IgD-negative memory B cell (primary cell): ENCODE data around the gene CACNA2D3. TPM values are rescaled to one million over a fixed set of nuclear protein-coding genes. Genes with fewer than 3 reads are reported as not detected.

Experiments used
- H3K27ac Mint-ChIP-seq, 3 donors: one replicate each; pipeline ENCODE4 v1.8.0; 2020 to 2022; ENCODE audit warnings: mild to moderate bottlenecking in 3 of 3, mixed read lengths in 3 of 3, moderate library complexity in 1 of 3
- H3K27me3 Mint-ChIP-seq: one replicate; pipeline ENCODE4 v1.8.0; 2021; ENCODE audit warnings: mixed read lengths
- H3K36me3 Mint-ChIP-seq: one replicate; pipeline ENCODE4 v1.8.0; 2020; ENCODE audit warnings: mild to moderate bottlenecking, mixed read lengths
- H3K4me1 Mint-ChIP-seq, 3 donors: one replicate each; pipeline ENCODE4 v1.8.0; 2020 to 2022; ENCODE audit warnings: mixed read lengths in 3 of 3, mild to moderate bottlenecking in 1 of 3
- H3K4me3 Mint-ChIP-seq, 4 donors: one replicate each; pipeline ENCODE4 v1.8.0; 2020 to 2022; ENCODE audit warnings: mild to moderate bottlenecking in 4 of 4, mixed read lengths in 4 of 4, moderate library complexity in 3 of 4
- H3K9me3 Mint-ChIP-seq, 3 donors: one replicate each; pipeline ENCODE4 v1.8.0; 2020 to 2021; ENCODE audit warnings: mixed read lengths in 3 of 3, mild to moderate bottlenecking in 1 of 3
- polyA plus RNA-seq: library from polyadenylated mRNA; unstranded; fragments of 300-500 nt; fragmentation: Illumina TruSeq; gene quantifications from one replicate; pipeline ENCODE4 v1.2.3, GENCODE V29; 2021

CACNA2D3 gene
- polyA plus RNA-seq, 1 donor from 2014 or later = not detected

- Mint-ChIP-seq H3K36me3 (no peaks in the 10 kb centered on the region), H3K27me3 (peaks cover 5% of the 10 kb centered on the region), H3K9me3 (peaks cover 0 to 5% (median 2%) of the 10 kb centered on the region in 3 donors), H3K4me1 (no peaks in the 10 kb centered on the region), H3K27ac (peak overlapping the region in 1 of 3 donors; percentile 53), H3K4me3 (no peak overlapping the region)
These were observed 156.7 kb downstream of the CACNA2D3 start for GRCh38 chr3:54279005-54279583.

- Mint-ChIP-seq H3K36me3 (no peaks in the 10 kb centered on the region), H3K4me3 (no peak overlapping the region), H3K27me3 (peaks cover 5% of the 10 kb centered on the region), H3K27ac (no peak overlapping the region), H3K9me3 (peaks cover 0 to 3% (median 2%) of the 10 kb centered on the region in 3 donors), H3K4me1 (no peaks in the 10 kb centered on the region)
These were observed 161.1 kb downstream of the CACNA2D3 start for GRCh38 chr3:54283470-54283869.

- H3K27me3 Mint-ChIP-seq = peaks cover 1% of the 10 kb centered on the region
- no peak overlapping the region for H3K27ac Mint-ChIP-seq
- H3K9me3 Mint-ChIP-seq = peaks cover 0 to 11% (median 6%) of the 10 kb centered on the region in 3 donors
- no peaks in the 10 kb centered on the region for H3K4me1 Mint-ChIP-seq
- no peaks in the 10 kb centered on the region for H3K36me3 Mint-ChIP-seq
- no peak overlapping the region for H3K4me3 Mint-ChIP-seq
These were observed 171.9 kb downstream of the CACNA2D3 start for GRCh38 chr3:54294214-54294613.

- Mint-ChIP-seq H3K36me3 (no peaks in the 10 kb centered on the region), H3K4me3 (no peak overlapping the region), H3K9me3 (peaks cover 0 to 10% (median 6%) of the 10 kb centered on the region in 3 donors), H3K27ac (no peak overlapping the region), H3K27me3 (peaks cover 1% of the 10 kb centered on the region), H3K4me1 (no peaks in the 10 kb centered on the region)
These were observed 174.2 kb downstream of the CACNA2D3 start for GRCh38 chr3:54296531-54296930.

GRCh38 chr3:54299169-54299935, 177.0 kb downstream of the CACNA2D3 start:
- Mint-ChIP-seq H3K36me3 (no peaks in the 10 kb centered on the region), H3K27me3 (peaks cover 1% of the 10 kb centered on the region), H3K27ac (no peak overlapping the region), H3K4me1 (no peaks in the 10 kb centered on the region), H3K4me3 (no peak overlapping the region), H3K9me3 (peaks cover 0 to 6% (median 0%) of the 10 kb centered on the region in 3 donors)

GRCh38 chr3:54303517-54304375, 181.4 kb downstream of the CACNA2D3 start:
- Mint-ChIP-seq H3K27ac (no peak overlapping the region), H3K4me3 (no peak overlapping the region), H3K27me3 (no peaks in the 10 kb centered on the region), H3K4me1 (no peaks in the 10 kb centered on the region), H3K36me3 (no peaks in the 10 kb centered on the region), H3K9me3 (no peaks in the 10 kb centered on the region)

GRCh38 chr3:54304877-54305276, 182.5 kb downstream of the CACNA2D3 start:
- Mint-ChIP-seq H3K4me1 (peaks cover 0 to 2% (median 0%) of the 10 kb centered on the region in 3 donors), H3K27me3 (no peaks in the 10 kb centered on the region), H3K9me3 (no peaks in the 10 kb centered on the region), H3K27ac (peak overlapping the region in 1 of 3 donors; percentile 21), H3K36me3 (no peaks in the 10 kb centered on the region), H3K4me3 (no peak overlapping the region)

GRCh38 chr3:54305409-54306099, 183.2 kb downstream of the CACNA2D3 start:
- Mint-ChIP-seq H3K9me3 (no peaks in the 10 kb centered on the region), H3K4me3 (no peak overlapping the region), H3K27ac (no peak overlapping the region), H3K36me3 (no peaks in the 10 kb centered on the region), H3K27me3 (no peaks in the 10 kb centered on the region), H3K4me1 (peaks cover 0 to 2% (median 0%) of the 10 kb centered on the region in 3 donors)

- Mint-ChIP-seq H3K36me3 (no peaks in the 10 kb centered on the region), H3K27me3 (no peaks in the 10 kb centered on the region)
These were observed 185.3 kb downstream of the CACNA2D3 start for GRCh38 chr3:54307566-54308180.

GRCh38 chr3:54309601-54310000, 187.2 kb downstream of the CACNA2D3 start:
- H3K4me3 Mint-ChIP-seq = no peak overlapping the region
- no peak overlapping the region for H3K27ac Mint-ChIP-seq
- no peaks in the 10 kb centered on the region for H3K27me3 Mint-ChIP-seq
- no peaks in the 10 kb centered on the region for H3K36me3 Mint-ChIP-seq
- no peaks in the 10 kb centered on the region for H3K9me3 Mint-ChIP-seq
- H3K4me1 Mint-ChIP-seq = peaks cover 0 to 2% (median 0%) of the 10 kb centered on the region in 3 donors

More at GRCh38 chr3:54307566-54308180, 185.3 kb downstream of the CACNA2D3 start:
- Mint-ChIP-seq H3K4me3 (no peak overlapping the region), H3K27ac (no peak overlapping the region), H3K9me3 (no peaks in the 10 kb centered on the region), H3K4me1 (peaks cover 0 to 2% (median 0%) of the 10 kb centered on the region in 3 donors)

GRCh38 chr3:54311211-54311747, 188.9 kb downstream of the CACNA2D3 start:
- Mint-ChIP-seq H3K27ac (no peak overlapping the region), H3K27me3 (no peaks in the 10 kb centered on the region), H3K4me1 (peaks cover 0 to 2% (median 0%) of the 10 kb centered on the region in 3 donors), H3K9me3 (peaks cover 0 to 5% (median 0%) of the 10 kb centered on the region in 3 donors), H3K4me3 (no peak overlapping the region), H3K36me3 (no peaks in the 10 kb centered on the region)

GRCh38 chr3:54312156-54312899, 190.0 kb downstream of the CACNA2D3 start:
- Mint-ChIP-seq H3K9me3 (peaks cover 0 to 5% (median 0%) of the 10 kb centered on the region in 3 donors), H3K4me3 (no peak overlapping the region), H3K27me3 (no peaks in the 10 kb centered on the region), H3K36me3 (no peaks in the 10 kb centered on the region), H3K4me1 (peaks cover 0 to 2% (median 0%) of the 10 kb centered on the region in 3 donors), H3K27ac (no peak overlapping the region)

GRCh38 chr3:54313418-54313817, 191.1 kb downstream of the CACNA2D3 start:
- H3K4me1 Mint-ChIP-seq = peaks cover 0 to 2% (median 0%) of the 10 kb centered on the region in 3 donors
- H3K27me3 Mint-ChIP-seq = no peaks in the 10 kb centered on the region
- H3K9me3 Mint-ChIP-seq = peaks cover 0 to 8% (median 0%) of the 10 kb centered on the region in 3 donors
- no peak overlapping the region for H3K27ac Mint-ChIP-seq
- H3K4me3 Mint-ChIP-seq = no peak overlapping the region
- H3K36me3 Mint-ChIP-seq = no peaks in the 10 kb centered on the region
